Measurements from ENCODE around the gene AP3B1. TPM values are rescaled to one million over a fixed set of nuclear protein-coding genes. Genes with fewer than 3 reads are reported as not detected.

AP3B1 gene
- total and polyA plus RNA-seq, 2 experiments from 2014 or later, result 32.1 to 46.3 TPM

DNA sequence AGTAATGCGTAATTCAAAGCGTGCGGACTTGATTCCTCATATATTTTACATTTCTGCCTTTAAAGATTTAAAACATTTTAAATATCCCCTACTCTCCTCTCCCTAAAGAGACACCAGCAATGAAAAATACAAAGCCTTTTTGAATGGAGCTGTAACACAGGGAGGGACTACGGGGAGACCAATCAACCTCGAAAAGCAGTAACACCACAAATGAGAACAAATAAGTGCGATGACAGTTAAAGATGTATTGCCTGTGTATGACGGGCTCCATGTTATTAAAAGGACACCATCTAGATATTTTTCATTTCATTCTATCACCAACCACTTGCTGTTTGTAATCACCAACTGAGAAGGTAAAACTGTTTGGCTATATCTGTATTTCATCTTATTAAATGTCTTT, 288.0 kb downstream of the AP3B1 start:
- no peaks in the 10 kb centered on the region for H3F3A ChIP-seq (replicated peaks; ENCODE audit: low read depth)
- no peak for DNase-seq (ENCODE audit: low spot score)
- peaks cover 4% of the 10 kb centered on the region for H3K27me3 Mint-ChIP-seq (ENCODE audit: insufficient read depth, low read depth, poor library complexity)
- no peaks in the 10 kb centered on the region for H3K27me3 ChIP-seq (ENCODE audit: insufficient read depth)
- H3K36me3 Mint-ChIP-seq (ENCODE audit: low read depth), result no peaks in the 10 kb centered on the region
- no peak overlapping the region for H3K4me2 ChIP-seq
- H3K4me3 ChIP-seq, result no peak overlapping the region
- no peak overlapping the region for H2AFZ ChIP-seq
- ATAC-seq, result no peak
- no peaks in the 10 kb centered on the region for H3K79me2 ChIP-seq (replicated peaks; ENCODE audit: insufficient read depth)
- no peak overlapping the region for H3K27ac Mint-ChIP-seq
- H3K27ac ChIP-seq (ENCODE audit: low read depth), result no peak overlapping the region
- no peaks in the 10 kb centered on the region for H3K36me3 ChIP-seq (ENCODE audit: insufficient read depth)
- H3K4me1 Mint-ChIP-seq, result peaks cover 8% of the 10 kb centered on the region
- H3K4me1 ChIP-seq (ENCODE audit: insufficient read depth), result no peaks in the 10 kb centered on the region
- no peaks in the 10 kb centered on the region for H3K9me2 ChIP-seq (ENCODE audit: insufficient read depth)
- no peaks in the 10 kb centered on the region for H3K9me3 Mint-ChIP-seq
- H3K4me3 Mint-ChIP-seq, result no peak overlapping the region
- TF ChIP-seq ZNF331 (CRISPR knock-in tag; IDR thresholded peaks at IDR 0.05; ENCODE audit: low read depth), result no peak
- TF ChIP-seq ZNF114 (CRISPR knock-in tag; IDR thresholded peaks at IDR 0.05), result no peak
- TF ChIP-seq, protein P1, sequence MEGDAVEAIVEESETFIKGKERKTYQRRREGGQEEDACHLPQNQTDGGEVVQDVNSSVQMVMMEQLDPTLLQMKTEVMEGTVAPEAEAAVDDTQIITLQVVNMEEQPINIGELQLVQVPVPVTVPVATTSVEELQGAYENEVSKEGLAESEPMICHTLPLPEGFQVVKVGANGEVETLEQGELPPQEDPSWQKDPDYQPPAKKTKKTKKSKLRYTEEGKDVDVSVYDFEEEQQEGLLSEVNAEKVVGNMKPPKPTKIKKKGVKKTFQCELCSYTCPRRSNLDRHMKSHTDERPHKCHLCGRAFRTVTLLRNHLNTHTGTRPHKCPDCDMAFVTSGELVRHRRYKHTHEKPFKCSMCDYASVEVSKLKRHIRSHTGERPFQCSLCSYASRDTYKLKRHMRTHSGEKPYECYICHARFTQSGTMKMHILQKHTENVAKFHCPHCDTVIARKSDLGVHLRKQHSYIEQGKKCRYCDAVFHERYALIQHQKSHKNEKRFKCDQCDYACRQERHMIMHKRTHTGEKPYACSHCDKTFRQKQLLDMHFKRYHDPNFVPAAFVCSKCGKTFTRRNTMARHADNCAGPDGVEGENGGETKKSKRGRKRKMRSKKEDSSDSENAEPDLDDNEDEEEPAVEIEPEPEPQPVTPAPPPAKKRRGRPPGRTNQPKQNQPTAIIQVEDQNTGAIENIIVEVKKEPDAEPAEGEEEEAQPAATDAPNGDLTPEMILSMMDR (conservative IDR thresholded peaks at IDR 0.05; ENCODE audit: low read depth in 2 of 2), result no peak
- no peak for TF ChIP-seq CREB1 (CRISPR knock-in tag; IDR thresholded peaks at IDR 0.05; ENCODE audit: low read depth)
- TF ChIP-seq, protein P2, sequence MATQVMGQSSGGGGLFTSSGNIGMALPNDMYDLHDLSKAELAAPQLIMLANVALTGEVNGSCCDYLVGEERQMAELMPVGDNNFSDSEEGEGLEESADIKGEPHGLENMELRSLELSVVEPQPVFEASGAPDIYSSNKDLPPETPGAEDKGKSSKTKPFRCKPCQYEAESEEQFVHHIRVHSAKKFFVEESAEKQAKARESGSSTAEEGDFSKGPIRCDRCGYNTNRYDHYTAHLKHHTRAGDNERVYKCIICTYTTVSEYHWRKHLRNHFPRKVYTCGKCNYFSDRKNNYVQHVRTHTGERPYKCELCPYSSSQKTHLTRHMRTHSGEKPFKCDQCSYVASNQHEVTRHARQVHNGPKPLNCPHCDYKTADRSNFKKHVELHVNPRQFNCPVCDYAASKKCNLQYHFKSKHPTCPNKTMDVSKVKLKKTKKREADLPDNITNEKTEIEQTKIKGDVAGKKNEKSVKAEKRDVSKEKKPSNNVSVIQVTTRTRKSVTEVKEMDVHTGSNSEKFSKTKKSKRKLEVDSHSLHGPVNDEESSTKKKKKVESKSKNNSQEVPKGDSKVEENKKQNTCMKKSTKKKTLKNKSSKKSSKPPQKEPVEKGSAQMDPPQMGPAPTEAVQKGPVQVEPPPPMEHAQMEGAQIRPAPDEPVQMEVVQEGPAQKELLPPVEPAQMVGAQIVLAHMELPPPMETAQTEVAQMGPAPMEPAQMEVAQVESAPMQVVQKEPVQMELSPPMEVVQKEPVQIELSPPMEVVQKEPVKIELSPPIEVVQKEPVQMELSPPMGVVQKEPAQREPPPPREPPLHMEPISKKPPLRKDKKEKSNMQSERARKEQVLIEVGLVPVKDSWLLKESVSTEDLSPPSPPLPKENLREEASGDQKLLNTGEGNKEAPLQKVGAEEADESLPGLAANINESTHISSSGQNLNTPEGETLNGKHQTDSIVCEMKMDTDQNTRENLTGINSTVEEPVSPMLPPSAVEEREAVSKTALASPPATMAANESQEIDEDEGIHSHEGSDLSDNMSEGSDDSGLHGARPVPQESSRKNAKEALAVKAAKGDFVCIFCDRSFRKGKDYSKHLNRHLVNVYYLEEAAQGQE (IDR thresholded peaks at IDR 0.05; ENCODE audit: unreplicated experiment), result no peak
- no peak for TF ChIP-seq JUNB (IDR thresholded peaks at IDR 0.05; ENCODE audit: unreplicated experiment)
- TF ChIP-seq POLR2AphosphoS5 (IDR thresholded peaks at IDR 0.05; ENCODE audit: low read depth), result no peak
- no peak for TF ChIP-seq NANOG (IDR thresholded peaks at IDR 0.05; ENCODE audit: borderline replicate concordance)
- TF ChIP-seq, protein P3, sequence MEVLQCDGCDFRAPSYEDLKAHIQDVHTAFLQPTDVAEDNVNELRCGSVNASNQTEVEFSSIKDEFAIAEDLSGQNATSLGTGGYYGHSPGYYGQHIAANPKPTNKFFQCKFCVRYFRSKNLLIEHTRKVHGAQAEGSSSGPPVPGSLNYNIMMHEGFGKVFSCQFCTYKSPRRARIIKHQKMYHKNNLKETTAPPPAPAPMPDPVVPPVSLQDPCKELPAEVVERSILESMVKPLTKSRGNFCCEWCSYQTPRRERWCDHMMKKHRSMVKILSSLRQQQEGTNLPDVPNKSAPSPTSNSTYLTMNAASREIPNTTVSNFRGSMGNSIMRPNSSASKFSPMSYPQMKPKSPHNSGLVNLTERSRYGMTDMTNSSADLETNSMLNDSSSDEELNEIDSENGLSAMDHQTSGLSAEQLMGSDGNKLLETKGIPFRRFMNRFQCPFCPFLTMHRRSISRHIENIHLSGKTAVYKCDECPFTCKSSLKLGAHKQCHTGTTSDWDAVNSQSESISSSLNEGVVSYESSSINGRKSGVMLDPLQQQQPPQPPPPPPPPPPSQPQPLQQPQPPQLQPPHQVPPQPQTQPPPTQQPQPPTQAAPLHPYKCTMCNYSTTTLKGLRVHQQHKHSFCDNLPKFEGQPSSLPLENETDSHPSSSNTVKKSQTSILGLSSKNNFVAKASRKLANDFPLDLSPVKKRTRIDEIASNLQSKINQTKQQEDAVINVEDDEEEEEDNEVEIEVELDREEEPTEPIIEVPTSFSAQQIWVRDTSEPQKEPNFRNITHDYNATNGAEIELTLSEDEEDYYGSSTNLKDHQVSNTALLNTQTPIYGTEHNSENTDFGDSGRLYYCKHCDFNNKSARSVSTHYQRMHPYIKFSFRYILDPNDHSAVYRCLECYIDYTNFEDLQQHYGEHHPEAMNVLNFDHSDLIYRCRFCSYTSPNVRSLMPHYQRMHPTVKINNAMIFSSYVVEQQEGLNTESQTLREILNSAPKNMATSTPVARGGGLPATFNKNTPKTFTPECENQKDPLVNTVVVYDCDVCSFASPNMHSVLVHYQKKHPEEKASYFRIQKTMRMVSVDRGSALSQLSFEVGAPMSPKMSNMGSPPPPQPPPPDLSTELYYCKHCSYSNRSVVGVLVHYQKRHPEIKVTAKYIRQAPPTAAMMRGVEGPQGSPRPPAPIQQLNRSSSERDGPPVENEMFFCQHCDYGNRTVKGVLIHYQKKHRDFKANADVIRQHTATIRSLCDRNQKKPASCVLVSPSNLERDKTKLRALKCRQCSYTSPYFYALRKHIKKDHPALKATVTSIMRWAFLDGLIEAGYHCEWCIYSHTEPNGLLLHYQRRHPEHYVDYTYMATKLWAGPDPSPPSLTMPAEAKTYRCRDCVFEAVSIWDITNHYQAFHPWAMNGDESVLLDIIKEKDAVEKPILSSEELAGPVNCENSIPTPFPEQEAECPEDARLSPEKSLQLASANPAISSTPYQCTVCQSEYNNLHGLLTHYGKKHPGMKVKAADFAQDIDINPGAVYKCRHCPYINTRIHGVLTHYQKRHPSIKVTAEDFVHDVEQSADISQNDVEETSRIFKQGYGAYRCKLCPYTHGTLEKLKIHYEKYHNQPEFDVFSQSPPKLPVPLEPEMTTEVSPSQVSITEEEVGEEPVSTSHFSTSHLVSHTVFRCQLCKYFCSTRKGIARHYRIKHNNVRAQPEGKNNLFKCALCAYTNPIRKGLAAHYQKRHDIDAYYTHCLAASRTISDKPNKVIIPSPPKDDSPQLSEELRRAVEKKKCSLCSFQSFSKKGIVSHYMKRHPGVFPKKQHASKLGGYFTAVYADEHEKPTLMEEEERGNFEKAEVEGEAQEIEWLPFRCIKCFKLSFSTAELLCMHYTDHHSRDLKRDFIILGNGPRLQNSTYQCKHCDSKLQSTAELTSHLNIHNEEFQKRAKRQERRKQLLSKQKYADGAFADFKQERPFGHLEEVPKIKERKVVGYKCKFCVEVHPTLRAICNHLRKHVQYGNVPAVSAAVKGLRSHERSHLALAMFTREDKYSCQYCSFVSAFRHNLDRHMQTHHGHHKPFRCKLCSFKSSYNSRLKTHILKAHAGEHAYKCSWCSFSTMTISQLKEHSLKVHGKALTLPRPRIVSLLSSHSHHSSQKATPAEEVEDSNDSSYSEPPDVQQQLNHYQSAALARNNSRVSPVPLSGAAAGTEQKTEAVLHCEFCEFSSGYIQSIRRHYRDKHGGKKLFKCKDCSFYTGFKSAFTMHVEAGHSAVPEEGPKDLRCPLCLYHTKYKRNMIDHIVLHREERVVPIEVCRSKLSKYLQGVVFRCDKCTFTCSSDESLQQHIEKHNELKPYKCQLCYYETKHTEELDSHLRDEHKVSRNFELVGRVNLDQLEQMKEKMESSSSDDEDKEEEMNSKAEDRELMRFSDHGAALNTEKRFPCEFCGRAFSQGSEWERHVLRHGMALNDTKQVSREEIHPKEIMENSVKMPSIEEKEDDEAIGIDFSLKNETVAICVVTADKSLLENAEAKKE (CRISPR knock-in tag; IDR thresholded peaks at IDR 0.05), result no peak
- H4K20me1 ChIP-seq (replicated peaks; ENCODE audit: insufficient read depth), result peaks cover 5% of the 10 kb centered on the region; the same call in 1 of the 2 replicates

Data from GM23338 (cell line).